Measurements from ENCODE around the gene RFC3.

DNA sequence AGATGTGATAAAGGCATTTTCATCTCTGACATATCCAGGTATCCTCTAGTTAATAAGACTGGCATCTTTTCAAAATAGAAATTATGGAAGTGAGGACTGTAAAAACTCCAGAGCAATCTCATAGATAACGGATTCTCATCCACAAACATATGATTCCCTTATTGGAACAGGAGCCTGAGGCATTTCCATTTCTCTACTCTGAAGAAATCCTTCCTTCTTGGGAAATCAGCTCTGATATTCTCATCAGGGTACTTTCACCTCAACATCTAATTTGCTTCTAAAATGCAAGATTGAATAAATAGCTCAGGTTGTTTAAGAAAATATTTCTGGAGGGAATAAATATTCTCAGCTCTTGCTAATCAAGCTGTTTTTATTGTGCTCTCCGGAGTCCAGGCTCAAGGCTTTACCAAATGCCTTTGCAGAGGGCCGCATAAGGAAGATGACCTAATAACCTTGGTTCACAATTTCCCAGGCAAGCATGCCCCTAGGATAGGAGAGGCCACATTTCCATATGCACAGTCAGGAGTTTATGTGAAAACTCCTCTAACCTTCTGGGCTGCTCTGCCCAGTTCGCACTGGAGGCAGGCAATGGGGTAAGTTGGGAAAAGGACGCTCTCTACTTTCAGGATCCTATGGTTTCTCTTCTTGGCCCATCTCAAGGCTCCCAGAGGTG, 44.0 kb upstream of the RFC3 start:
- TF ChIP-seq CEBPB (IDR thresholded peaks at IDR 0.05) (no peak), EGR1 (IDR thresholded peaks at IDR 0.05) (no peak), RAD21 (IDR thresholded peaks at IDR 0.05; ENCODE audit: low read depth) (no peak), EP300 (IDR thresholded peaks at IDR 0.05; ENCODE audit: borderline replicate concordance) (no peak), NFIC (IDR thresholded peaks at IDR 0.05) (no peak), YY1 (IDR thresholded peaks at IDR 0.05; ENCODE audit: low read depth) (no peak), TCF12 (IDR thresholded peaks at IDR 0.05; ENCODE audit: low read depth) (no peak)
- TF ChIP-seq, protein P1, sequence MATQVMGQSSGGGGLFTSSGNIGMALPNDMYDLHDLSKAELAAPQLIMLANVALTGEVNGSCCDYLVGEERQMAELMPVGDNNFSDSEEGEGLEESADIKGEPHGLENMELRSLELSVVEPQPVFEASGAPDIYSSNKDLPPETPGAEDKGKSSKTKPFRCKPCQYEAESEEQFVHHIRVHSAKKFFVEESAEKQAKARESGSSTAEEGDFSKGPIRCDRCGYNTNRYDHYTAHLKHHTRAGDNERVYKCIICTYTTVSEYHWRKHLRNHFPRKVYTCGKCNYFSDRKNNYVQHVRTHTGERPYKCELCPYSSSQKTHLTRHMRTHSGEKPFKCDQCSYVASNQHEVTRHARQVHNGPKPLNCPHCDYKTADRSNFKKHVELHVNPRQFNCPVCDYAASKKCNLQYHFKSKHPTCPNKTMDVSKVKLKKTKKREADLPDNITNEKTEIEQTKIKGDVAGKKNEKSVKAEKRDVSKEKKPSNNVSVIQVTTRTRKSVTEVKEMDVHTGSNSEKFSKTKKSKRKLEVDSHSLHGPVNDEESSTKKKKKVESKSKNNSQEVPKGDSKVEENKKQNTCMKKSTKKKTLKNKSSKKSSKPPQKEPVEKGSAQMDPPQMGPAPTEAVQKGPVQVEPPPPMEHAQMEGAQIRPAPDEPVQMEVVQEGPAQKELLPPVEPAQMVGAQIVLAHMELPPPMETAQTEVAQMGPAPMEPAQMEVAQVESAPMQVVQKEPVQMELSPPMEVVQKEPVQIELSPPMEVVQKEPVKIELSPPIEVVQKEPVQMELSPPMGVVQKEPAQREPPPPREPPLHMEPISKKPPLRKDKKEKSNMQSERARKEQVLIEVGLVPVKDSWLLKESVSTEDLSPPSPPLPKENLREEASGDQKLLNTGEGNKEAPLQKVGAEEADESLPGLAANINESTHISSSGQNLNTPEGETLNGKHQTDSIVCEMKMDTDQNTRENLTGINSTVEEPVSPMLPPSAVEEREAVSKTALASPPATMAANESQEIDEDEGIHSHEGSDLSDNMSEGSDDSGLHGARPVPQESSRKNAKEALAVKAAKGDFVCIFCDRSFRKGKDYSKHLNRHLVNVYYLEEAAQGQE (IDR thresholded peaks at IDR 0.05; ENCODE audit: low read depth): no peak
- TF ChIP-seq, protein P2, sequence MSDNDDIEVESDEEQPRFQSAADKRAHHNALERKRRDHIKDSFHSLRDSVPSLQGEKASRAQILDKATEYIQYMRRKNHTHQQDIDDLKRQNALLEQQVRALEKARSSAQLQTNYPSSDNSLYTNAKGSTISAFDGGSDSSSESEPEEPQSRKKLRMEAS (IDR thresholded peaks at IDR 0.05): no peak

All from Ishikawa (cell line).